Hematopoietic multipotent progenitor cell (in vitro differentiated cells): ENCODE measurements around the gene TSPAN14. TPM values are rescaled to one million over a fixed set of nuclear protein-coding genes. Genes with fewer than 3 reads are reported as not detected.
A peak's percentile ranks its signal among the peaks of the same experiment; 100 is the strongest.
"Not testable (repeated sequence)": the region's sequence is repeated elsewhere in the genome, so short reads cannot be mapped to it uniquely, and the experiment has no call there.

Source experiments
- DNase-seq, 3 donors: peaks; one replicate each; pipeline ENCODE4 v3.0.0-alpha.2; 2011 to 2015; ENCODE audit warnings: low read depth in 2 of 3, low spot score in 2 of 3
- total RNA-seq: library from RNA; depleted of rRNA; stranded (reverse); fragments of >200 nt; gene quantifications from one replicate; pipeline ENCODE4 v1.2.3, GENCODE V29; 2012

The TSPAN14 gene
- total RNA-seq, 1 donor = 29.6 TPM

DNA sequence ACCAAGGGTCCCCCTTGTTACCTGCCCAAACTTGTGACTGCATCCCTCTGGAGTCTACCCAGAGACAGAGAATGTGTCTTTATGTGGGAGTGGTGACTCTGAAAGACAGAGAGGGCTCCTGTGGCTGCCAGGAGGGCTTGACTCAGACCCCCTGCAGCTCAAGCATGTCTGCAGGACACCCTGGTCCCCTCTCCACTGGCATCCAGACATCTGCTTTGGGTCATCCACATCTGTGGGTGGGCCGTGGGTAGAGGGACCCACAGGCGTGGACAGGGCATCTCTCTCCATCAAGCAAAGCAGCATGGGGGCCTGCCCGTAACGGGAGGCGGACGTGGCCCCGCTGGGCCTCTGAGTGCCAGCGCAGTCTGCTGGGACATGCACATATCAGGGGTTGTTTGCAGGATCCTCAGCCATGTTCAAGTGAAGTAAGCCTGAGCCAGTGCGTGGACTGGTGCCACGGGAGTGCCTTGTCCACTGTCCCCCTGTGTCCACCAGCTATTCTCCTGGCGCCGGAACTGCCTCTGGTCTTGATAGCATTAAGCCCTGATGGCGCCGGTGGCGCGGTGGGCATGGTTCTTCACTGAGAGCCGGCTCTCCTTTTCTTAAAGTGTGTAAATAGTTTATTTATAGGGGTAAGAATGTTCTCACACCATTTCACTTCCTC, 64.2 kb downstream of the TSPAN14 start:
- DNase-seq = no peak

DNA sequence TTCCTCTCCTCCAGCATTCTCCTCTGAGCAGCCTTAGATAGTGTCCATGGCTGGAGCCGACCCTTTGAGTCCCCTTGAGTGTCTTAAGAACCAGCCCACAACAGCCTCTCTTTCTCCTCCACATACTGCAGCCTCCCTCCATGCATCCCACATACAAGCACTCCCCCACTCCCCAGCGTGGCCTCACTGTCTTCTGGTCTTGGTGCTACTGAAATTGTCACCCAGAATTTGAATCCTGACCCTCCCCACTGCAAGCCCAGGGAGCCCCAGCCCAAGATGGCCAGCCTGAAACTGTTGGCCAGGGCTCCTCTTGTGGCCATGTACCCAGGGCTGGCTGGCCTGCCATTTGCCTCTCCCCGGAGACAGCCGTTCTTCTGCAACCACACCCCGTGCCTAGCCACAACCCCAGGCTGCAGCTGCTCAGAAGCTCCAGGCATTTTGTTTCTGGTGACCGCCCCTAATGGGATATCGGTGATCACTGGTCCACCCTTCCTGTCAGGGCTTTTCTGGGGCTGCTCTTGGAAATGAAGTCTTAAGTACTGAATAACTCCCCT, 64.8 kb downstream of the TSPAN14 start:
- no peak for DNase-seq

DNA sequence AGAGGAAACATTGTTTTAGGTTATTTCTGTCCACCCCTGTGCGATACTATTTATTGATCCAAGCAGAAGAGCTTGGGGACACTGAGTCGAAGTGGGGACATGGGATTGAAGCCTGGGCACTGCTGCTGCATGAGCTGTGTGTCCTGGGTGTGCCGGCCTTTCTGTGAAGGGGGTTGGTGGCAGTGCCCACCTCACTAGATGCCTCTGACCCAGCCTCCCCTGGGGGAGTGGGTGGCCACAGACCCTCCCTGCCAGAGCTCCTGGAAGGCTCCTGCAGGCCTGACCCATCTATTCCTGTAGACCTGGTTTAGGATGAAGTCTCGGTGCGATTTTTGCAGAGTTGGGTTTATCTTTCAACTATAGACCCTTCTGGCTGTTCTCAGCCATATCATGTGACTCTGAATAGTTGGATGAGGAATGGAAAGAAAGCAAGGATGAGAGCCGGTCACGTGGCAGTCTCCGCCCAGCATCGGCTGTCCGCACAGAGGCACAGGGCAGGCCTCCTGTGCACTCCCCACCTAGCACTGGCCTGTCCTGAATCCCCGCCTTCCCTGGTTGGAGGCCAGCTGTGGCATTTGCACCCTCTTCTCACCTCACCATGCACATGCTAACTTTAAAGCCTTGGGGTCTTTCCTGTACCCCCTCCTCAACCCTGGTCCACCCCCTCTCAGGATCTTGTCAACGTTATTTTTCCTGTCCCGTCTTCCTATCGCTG, 66.0 kb downstream of the TSPAN14 start:
- DNase-seq = no peak

GRCh38 chr10:80520661-80521470, 66.8 kb downstream of the TSPAN14 start:
- DNase-seq = no peak

DNA sequence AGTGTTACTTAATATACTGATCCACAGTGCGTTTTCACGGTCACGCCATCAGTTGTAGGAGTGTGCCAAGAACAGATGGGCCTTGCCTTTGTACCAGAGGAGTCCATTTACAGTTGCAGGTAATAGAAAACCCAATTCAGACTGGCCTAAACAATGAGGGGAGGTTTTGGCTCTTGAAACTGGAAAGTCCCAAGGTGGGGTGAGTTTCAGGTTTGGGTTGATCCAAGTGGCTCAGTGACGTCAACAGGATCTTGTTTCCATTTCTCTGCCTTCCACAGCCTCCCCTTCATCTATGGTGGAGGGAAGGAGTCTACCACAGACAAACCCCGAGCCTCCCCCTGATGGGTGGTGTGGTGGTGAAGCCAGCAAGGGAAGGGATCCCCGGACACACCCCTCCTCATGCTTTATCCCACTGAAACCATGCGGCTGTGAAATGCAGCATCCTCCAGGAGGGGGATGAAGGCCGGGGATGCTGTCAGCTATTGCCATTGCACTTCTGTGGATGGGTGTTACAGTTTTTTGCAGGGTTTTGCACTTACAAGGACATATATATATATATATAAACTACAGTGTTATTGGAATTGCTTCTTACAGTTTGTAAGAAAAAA, 68.8 kb downstream of the TSPAN14 start:
- no peak for DNase-seq

- DNase-seq = no peak
These were observed 69.7 kb downstream of the TSPAN14 start for GRCh38 chr10:80523773-80524172.

DNA sequence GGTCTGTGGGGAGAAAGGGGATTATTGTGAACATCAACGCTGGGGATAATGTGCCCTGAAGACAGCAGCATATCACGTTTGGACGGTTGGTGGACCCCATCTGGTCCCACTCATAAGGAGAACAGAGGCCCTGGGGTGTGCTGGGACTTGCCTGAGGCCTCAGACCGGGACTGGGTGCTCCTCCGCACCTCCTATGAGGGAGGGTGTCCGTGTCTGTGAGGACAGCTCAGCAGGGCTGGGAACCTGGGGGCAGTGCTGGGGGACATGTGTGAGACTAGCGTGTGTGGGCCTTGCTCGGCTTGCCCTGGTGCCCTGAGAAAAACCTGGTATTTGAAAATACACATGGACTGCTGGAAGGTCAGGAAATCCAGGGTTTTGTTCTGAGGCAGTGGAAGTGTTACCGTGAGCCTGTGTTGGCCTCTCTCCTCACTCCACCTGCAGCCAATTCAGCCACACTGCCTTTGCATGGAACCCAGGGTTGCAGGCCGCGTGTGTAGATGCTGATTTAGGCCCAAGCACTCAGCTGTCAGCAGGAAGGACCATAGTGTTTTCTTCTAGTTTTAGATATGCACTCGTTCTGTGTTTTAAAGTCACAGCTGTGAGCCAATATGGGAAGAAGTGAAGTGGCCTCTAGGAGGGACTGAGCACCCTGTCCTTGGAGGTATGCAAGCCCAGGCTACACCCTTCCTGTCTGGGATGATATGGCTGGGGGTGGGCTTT, 70.2 kb downstream of the TSPAN14 start:
- DNase-seq = no peak

- DNase-seq = no peak
These were observed 72.1 kb downstream of the TSPAN14 start for GRCh38 chr10:80526218-80526617.

- DNase-seq = no peak
These were observed 72.6 kb downstream of the TSPAN14 start for GRCh38 chr10:80526742-80527141.

DNA sequence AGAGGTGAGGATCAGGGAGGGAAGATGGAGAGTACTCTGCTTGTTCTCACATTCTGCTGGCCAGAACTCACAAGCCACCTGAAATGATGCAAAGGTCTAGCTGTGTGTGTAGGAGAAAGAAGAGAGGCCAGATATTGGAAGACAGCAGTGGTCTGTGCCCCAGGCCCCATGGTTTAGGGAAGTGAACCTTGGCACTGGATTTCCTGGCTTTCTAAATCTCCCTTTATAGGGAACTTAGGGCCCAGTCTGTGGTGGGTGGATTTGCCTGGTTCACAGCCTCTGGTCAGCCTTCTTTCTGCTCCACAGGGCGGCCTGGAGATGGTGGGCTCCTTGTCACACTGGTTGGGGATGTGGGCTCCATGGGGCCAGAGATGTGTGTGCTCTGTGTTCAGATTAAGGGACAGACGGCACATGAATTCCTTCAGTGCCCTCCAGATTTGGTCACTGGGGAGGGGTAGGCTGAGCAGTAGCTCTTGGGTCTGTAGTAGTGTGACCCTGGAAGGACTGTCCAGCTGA, 74.1 kb downstream of the TSPAN14 start:
- peak in 1 of 3 donors; percentile 14 for DNase-seq

GRCh38 chr10:80528901-80529300, 74.8 kb downstream of the TSPAN14 start:
- no peak for DNase-seq

DNA sequence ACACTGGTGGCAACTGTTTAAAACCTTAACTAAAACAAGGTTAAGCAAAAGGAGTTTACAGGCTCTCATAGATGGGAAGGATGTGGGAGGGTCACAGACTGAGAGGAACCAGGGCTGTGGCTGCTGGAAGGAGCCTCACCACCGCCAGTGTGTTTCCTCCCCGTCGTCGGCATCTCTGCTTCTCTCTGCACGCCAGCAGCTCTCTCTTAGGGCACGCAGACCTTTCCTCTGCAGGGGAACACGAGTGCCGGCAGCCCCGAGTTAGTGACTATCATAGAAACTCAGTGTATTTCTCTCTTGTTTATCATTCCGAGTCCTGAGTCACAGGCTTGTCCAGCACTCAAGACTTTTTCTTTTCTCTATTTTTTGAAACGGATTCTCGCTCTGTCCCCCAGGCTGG, 75.5 kb downstream of the TSPAN14 start:
- DNase-seq = peak in 2 of 3 donors; percentile 78 to 93

DNA sequence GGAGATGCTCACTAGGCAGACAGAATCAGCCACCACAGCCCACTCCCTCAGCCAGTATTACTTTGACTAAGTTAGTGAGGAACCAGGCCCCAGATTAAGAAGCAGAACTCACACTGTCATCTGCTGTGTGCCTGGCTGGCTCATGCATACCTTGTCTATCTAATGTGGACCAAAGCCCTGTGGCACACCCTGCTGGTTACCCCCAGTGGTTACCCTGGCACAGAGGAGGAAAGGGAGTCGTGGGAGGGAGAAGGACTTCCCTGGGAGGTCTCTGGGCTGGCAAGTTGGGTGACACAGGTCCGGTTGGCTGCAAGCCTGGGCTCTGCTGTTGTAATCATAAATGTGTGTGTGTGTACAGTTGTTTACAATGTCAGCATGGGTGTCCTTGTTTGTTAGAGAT, 76.1 kb downstream of the TSPAN14 start:
- peak in 2 of 3 donors; percentile 53 to 61 for DNase-seq

GRCh38 chr10:80530816-80531215, 76.7 kb downstream of the TSPAN14 start:
- no peak for DNase-seq

DNA sequence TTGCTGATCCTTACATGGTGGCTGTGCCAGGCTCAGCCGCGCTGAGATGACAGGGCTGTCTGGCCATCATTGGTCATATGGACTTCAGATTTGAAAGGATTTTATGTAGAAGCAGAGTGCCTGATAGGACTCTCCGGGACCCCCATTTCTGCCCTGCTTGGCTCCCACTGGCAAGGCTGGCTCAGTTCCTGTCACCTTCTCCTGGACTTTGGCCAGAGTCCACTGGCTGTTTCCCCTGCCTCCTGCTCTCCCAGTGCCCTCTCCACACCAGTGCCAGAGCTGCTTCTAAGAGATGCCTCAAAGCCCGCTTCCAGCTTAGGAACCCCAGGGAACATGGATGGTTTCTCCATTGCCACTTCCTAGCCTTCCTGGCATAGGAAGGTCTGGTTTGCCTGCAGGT, 78.5 kb downstream of the TSPAN14 start:
- no peak for DNase-seq

DNA sequence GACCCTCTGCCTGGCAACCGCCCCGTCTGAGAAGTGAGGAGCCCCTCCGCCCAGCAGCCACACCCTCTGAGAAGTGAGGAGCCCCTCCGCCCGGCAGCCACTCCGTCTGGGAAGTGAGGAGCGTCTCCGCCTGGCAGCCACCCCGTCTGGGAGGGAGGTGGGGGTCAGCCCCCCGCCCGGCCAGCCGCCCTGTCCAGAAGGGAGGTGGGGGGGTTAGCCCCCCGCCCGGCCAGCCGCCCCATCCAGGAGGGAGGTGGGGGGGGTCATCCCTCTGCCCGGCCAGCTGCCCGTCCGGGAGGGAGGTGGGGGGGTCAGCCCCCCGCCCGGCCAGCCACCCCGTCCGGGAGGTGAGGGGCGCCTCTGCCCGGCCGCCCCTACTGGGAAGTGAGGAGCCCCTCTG, 79.9 kb downstream of the TSPAN14 start:
- not testable (repeated sequence) for DNase-seq

DNA sequence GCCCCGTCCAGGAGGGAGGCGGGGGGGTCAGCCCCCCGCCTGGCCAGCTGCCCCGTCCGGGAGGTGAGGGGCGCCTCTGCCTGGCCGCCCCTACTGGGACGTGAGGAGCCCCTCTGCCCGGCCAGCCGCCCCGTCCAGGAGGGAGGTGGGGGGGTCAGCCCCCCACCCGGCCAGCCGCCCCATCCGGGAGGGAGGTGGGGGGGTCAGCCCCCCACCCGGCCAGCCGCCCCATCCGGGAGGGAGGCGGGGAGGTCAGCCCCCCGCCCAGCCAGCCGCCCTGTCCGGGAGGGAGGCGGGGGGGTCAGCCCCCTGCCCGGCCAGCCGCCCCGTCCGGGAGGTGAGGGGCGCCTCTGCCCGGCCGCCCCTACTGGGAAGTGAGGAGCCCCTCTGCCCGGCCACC, 80.5 kb downstream of the TSPAN14 start:
- not testable (repeated sequence) for DNase-seq

- peak; percentile 63 to 77 (median 72) for DNase-seq
These were observed 81.7 kb downstream of the TSPAN14 start for GRCh38 chr10:80535671-80536360.

DNA sequence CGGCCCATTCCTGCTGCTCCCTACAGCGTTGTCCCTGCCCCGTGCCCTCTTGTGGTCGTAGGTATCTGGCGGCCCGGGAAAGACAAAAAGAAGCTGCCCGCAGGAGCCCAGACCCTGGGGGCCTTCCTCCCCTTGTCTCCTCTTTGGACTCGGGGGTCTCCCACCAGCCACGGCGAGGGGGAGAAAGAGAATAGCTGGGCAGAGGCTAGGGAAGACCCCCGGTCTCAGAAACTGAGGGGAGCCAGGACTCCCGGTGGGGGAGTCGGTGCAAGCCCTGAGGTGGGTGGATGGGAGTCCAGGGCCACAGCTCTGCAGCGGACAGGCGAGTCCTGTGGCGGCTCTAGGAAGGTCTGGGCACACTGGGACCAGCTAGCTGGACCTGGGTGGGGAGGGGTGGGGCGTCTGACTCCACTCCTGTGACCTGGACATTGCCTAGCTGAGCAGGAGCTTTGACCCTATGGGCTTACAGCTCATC, 82.3 kb downstream of the TSPAN14 start:
- DNase-seq = no peak
